ENCODE results near the gene WDR82.
A peak's percentile ranks its signal among the peaks of the same experiment; 100 is the strongest.

The WDR82 gene

GRCh38 chr3:52253314-52254304 lies 24.8 kb downstream of the WDR82 start:
- DNase-seq, result peak; percentile 92

DNA sequence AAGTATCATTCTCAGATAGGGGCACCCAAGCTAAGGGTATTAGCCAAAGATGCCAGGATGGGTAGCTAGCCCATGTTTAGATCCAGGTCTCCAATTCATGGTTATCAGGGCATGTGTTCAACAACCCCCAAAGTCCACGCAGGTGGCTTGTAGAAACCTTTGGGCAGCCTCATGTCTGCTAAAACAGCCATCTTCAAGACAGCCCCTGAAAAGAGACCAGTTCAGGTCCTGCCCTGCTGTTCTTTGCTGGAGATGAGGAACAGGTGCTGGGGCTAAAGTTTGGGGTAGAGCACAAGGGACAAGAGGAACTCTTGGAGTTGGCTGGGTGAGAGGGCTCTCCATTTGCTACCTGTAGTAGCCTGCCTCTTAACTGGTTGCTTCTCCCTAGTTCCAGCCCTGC lies 28.3 kb downstream of the WDR82 start:
- DNase-seq, result no peak

DNA sequence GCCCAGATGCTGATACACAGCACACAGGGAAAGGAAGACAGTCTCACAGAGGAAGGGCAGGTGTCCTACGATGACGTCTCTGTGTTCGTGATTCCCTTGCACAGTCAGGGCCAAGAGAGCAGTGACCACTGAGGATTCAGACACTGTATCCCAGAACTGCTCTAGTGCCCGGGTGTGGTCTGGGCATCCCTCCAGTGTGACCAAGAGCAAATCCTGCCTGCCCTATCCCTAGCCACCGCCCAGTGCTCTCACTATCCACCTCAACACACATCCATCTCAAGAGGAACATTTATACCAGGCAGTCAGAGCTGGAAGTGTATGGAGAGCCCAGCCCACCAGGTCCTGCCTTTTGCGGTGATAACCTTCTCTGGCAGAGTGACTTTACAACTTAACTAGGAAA lies 28.8 kb downstream of the WDR82 start:
- DNase-seq, result no peak

- peak; percentile 29 for DNase-seq
Observed at GRCh38 chr3:52248816-52249547, 29.5 kb downstream of the WDR82 start.

GRCh38 chr3:52248165-52248541 lies 30.3 kb downstream of the WDR82 start:
- DNase-seq, result no peak

- no peak for DNase-seq
Observed at GRCh38 chr3:52247409-52248164, 30.9 kb downstream of the WDR82 start.

- DNase-seq, result no peak
Observed at GRCh38 chr3:52246728-52247408, 31.6 kb downstream of the WDR82 start.

DNA sequence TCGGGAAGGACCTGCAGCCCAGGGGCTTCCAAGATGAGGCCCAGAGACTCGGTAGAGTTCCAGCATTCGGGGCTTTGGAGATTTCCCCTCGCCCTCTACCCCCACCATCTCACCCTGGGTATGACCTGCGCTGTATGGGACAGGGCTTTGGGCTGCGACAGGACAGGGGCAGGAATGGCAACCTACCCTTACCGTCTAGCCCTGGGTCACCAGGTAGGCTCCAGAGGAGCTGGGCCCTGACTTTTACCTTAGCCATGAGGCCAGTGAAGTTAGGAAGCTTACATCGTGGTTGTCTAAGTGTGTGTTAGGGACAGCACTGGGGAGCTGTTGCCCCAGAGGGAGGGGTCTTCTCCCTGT lies 32.2 kb downstream of the WDR82 start:
- no peak for DNase-seq

GRCh38 chr3:52245322-52246263 lies 32.9 kb downstream of the WDR82 start, which contains the start of gene PPM1M:
Gene PPM1M, plus strand, starts transcription at chr3:52245759. Its CDS starts 66 bp downstream, at chr3:52245825.
- peak; percentile 68 for DNase-seq

DNA sequence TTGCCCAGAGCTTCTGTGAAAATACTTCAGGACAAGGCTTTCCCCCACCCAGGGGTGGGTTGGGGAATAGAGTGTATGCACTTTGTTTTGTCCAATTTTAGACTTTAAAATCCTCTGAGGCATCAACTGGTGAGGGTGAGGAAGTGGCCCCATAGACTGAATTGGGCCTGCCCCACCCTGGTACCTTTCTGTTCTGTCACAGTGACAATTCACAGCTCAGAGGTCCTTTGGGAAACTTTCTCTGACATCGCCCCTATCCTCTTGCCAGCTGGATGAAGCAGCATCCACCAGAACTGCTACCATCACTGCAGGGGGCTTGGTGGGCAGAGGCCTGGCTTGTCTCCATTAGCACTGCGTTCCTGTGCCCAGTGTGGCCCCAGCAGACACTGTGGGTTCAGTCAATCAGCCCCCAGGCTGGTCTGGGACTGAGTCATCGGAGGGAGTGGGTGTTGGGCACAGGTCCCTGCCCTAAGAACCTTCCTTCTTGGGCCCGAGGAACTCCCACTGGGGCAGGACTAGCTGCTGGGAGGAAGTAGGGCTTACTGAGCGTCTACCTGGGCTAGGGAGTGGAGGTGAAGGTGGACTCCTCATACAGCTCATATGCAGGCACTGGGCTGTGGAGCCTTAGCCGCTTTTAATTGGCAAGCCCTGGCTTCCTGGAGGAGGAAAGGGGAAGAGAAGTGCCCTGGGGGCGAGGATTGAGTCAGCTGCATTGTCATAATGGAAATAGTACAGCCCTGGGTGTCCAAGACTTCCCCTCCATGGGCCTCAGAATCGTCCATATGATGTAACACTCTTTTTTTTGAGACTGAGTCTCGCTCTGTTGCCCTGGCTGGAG lies 34.4 kb downstream of the WDR82 start:
- DNase-seq, result no peak

GRCh38 chr3:52242039-52242438 lies 36.4 kb downstream of the WDR82 start:
- DNase-seq, result no peak

GRCh38 chr3:52240886-52241370 lies 37.5 kb downstream of the WDR82 start:
- no peak for DNase-seq

GRCh38 chr3:52240059-52240885 lies 38.2 kb downstream of the WDR82 start:
- peak; percentile 86 for DNase-seq

GRCh38 chr3:52238761-52239701 lies 39.4 kb downstream of the WDR82 start, which contains the start of gene TWF2:
Gene TWF2, minus strand, starts transcription at chr3:52239158. Its CDS starts 142 bp downstream, at chr3:52239016.
- DNase-seq, result peak; percentile 87

DNA sequence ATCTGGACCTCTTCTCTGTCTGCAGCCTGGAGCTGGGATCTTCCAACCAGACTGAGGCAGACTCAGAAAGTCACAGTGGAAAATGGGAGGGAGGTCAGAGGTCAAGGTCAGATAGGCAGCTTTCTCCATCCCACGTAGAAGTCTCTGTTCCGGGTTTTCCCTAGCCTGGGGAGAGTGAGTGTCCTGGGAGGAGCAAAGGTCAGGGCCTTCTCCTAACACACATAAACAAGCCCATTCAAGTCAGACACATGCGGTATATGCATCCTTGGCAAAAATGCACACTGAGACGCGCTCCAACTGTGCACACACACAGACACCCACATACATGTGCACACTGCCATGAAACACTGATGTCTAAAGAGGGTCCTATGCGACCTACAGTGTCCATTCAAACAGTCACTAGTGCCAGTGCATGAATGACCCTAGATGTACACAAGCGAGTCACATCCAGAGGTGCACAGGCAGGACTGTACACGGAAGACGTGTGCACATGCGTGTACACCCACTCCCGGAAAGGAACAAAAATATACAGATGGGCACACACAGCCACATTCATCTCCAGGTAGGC lies 40.2 kb downstream of the WDR82 start:
- DNase-seq, result peak; percentile 41

DNA sequence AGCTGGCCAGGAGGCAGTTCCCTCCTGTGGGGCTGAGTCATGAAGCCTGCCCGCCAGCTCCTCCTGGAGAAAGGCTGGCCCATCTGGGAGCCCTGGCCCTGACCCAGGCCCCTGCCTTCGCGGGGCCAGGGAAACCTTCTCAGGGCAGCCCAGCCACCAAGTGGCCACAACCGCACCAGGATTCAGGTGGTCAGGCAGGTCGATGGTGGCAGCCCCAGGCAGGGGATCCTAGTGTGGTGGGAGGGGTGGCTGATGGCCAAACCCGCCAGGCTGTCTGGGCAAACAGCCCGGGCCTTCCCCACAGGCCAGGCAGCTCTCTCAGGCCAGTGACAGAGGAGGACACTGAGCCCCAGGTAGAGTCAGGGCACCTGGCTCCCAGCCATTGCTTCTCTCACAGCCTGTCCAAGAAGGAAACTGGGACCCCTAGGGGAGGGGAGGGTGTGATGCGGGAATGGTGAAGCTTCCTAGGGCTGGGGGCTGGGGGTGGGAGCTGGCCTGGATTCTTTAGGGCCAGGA lies 40.7 kb downstream of the WDR82 start:
- peak; percentile 69 for DNase-seq

GRCh38 chr3:52237006-52237656 lies 41.3 kb downstream of the WDR82 start:
- DNase-seq, result no peak
